ENCODE measurements around the gene C2CD2.
"Not testable (repeated sequence)": the region's sequence is repeated elsewhere in the genome, so short reads cannot be mapped to it uniquely, and the experiment has no call there.

Gene C2CD2

DNA sequence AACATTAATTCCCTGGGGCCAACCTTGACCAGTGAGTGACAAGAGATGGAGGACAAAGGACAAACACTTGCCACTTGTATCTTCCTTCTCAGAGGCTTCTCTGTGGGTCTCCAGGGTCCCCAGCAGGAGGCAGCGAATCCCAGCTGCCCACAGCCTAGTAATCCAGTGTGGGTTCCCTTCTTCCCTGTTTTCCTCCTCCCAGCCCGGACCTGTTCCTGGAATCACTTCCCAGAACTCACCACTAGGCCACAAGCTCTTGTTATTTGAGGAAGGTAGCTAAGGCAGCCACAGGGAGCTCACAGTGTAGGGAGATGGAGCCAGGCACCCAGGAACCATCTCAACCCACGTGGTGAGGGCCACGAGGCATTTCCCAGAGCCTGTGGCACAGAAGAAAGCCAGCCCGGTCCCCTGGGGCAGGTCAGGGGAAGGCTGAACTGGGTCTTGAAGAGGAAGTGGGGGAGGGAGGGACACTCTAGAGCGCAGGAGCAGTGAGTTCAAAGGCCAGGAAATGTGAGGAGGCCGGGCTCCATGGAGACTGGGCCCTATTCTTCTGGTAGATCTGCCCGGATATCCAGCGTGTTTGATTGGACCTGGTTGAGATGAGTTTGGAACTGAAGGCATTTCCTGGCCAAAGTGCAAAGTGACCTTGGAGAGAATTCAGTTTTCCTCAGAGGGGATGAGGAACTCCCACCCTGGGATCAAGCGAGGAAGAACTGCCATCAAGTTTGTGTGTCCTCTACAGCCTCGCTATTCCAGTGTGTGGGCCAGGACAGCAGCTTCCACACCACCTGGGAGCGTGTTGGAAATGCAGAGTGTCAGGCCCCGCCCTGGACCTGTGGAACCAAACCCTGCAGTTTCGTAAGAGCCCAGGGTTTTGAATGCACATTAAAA lies 20.3 kb upstream of the C2CD2 start:
- peak; percentile 5 for DNase-seq

DNA sequence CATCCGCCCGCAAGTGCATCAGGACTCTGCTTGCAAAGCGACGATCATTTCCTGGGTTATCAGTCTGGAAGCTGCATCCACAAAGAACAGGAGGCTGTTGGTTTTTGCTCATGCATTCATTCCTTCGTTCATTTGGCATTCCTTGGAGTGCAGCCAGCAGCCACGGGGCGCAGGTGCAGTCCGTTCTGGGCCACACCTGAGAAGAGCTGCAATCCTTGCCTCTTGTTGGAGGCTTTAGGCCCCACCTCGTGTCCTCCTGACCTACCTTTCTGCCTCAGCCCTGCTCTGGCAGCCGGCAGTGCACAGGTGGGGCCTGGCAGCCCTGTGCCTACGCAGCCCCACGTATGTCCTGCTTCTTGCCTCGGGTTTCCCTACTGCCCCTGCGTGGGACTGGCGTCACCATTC lies 19.6 kb upstream of the C2CD2 start:
- DNase-seq, result no peak

DNA sequence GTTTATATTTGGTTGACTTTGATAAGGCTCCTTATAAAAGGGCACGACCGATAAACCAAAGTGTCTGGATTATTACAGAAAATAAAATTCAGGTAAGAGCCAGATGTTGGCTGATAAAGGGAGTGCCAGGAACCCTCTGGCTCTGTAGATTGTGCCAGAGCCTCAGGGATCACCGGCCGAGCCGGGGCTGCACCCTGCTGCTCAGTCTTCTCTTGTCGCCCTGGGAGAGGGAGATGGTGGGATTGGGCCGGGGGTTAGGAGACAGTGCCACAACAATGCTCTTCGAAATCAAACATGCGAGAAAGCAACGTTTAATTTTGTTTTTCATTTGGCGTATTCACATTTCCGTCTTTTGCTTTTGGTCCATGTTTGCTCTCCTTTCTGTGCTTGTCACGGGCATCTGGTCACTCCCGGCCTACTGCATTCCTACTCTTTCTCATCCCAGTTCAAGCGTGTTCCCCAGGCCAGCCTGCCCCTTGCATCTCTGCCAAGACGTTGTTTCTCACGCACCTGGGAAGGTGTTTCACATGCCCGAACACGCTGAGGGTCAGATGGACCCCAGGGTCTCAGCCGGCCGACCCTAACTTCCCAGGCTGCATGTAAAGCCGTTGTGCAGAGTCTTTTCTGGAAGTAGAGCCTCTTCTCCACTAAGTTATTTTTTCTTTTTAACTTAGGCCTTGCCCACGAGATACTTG lies 18.8 kb upstream of the C2CD2 start:
- peak; percentile 3 for DNase-seq

DNA sequence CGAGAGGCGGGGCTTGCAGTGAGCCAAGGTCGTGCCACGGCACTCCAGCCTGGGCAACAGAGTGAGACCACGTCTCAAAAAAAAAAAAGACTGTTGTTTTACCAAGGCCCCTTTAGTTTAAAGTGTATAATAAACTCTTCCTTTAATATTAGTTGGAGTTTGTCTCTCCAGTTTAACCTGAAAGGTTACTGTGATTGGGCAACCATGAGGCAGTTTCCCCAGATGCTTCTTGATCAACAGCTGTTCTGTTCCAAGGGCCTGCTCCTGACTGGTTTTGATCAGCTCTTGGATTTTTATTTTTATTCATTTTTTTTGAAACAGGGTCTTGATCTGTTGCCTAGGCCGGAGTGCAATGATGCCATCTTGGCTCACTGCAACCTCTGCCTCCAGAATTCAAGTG lies 18.1 kb upstream of the C2CD2 start:
- no peak for DNase-seq

DNA sequence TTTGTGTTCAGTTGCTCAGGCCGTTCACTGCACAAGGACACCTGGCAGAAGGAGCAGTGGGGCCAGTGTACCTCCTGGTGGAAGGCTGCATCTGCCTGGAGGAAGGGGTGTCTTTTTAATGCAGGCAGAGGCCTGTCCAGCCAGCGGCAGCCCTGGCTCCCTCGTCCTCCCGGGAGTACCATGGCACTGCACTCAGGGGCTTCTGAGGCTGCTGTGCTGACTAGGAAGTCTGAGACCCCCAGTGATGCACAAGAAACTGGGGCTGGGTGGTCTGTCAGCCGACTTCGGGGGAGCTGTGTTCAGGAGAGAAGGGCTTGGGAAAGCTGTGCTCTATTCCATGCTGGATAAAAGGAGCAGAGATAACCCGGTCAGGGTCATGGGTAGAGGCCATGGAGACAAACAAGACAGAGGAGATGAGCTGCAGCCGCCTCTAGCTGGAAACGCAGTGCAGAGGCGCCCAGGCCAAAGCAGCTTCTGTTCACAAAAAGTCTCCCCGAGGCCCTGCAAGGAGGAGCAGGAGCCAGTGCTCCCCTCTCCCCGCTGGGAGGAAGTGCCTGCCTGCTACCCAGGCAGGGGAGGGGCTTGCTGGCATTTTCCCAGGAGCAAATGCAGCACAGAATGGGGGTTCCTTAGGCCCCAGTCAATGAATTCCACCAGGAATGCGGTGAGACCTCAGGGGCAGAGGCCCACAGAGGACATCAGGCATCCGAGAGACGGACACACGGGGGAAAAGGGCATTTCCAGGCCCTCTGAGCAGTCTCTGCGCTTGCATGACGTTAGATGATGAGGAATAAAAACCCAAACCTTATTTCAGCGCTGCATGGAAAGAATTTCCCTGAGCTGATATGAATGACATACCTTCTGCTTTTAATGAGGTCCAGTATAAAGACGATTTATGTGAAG lies 17.2 kb upstream of the C2CD2 start:
- no peak for DNase-seq

DNA sequence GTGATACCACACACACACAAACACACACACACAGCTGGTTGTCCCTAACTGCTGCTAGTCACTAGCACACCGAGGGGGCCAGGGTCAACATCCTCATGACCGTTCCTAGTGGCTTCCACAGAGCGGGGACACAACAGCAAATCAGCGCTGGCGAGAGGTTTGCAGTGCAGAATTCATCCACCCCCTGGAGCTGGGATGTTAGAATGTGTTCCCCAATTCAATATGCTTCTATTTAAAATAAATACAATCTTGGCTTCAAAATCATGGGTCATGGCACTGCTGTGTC lies 16.2 kb upstream of the C2CD2 start:
- no peak for DNase-seq

DNA sequence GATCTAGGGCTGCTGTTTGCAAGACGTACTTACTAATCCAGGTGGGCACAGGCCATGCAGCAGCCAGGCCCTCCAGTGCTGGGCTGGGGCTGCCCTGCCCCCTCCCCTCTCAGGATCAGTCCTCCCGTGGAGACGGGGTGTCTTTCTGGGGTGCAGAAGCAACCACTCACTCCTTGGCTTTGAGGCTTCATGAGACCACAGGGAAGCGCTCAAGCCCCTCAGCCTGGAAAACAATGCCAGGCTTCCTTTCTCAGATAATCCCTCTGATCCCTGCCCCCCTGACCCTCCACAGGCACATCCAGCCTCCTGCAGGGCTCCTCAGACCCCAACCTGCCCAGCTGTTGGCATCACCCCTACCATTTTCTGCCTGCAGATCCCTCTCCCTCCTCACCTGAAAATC lies 13.9 kb upstream of the C2CD2 start:
- DNase-seq, result no peak

DNA sequence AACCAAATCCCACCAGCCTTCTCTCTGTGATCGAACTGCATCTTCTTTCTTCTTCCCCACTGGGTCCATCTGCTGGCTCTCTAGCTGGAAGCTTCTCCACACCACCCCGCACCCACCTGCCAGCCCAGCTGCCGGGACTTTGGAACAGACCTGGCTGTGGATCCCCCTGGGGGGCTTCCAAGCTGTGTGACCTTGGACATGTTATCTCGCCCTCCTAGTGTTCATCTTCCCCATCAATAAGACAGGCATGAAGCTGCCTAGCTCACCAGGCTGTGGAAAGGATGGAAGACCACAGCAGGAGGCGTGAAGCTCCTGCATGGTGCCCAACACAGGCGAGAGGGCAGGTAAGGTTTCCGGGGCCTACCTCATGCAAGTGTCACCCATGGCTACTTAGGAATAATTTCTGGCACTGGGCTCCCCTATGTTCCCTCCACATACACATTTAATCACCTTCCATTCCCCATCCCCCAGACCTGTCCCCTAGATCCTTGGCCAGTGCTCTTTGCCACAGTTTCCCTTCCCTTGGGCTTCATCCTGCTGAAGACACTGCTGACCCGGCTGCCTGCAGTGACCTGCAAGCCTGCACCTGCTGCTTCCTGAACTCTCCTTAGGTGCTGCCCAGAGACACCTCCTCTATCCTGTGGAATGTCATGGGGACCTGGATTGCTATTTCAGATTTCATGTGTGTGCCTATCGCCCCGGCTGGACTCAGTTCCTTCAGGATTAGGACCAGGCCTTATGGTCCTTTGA lies 13.2 kb upstream of the C2CD2 start:
- peak; percentile 4 for DNase-seq

DNA sequence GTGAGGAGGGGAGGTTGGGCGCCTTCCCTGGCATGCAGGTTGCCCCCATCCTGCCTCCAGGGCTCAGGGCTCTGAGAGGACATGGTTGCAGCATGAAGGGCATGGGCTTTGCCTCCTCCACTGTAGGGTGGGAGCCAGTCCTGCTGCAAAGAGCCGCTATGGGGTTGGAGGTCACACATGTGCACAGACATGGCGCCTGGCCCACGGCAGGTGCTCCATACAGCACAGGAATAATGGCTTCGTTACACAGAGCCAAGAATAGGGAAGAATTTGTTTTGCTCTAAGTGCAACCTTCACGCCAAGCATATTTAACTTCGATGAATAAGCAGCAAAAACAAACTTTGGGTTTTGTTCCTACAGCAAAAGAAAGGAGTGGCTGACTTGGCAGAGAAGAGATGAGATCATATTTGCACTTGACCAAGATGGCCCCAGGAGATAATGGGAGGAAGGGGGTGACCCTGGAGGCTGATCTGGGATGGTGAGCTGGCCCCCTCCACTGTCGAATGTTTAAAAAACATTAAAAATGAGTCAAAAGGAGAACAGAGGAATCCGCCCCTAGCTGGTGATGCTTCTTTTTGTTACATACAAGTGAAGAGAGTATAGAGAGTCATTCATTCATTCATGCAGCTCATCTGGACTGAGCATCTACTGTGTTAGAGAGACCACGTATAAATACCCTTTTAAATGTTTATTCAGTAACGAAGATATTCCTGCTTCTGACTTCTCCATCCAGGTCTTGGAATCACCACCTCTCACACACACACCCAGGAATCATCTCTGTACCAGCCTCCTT lies 12.4 kb upstream of the C2CD2 start:
- peak; percentile 2 for DNase-seq

DNA sequence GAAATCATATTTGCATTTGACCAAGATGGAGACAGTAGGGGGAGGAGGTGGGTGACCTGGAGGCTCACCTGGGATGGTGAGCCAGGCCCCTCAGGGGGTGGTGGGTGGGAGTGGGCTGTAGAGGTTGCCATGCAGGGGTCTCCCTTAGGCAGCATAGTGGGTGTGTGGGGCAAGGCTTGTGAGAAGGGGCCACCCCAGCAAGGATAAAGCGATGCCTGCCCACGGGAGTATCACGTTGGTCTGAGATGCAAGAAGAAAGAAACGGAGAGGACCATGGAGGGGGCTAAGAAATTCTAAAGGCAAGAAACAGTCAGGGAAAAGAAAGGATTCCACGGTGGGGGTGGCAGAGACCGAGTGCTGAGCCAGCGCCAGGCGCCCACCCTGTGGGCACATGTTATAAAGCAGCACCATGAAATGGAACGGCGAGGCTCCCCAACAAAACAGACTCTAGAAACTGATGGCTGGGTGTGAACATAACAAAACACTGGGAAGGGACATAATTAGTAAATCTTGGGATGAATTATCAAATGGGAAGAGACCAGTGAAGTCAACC lies 11.7 kb upstream of the C2CD2 start:
- DNase-seq, result no peak

DNA sequence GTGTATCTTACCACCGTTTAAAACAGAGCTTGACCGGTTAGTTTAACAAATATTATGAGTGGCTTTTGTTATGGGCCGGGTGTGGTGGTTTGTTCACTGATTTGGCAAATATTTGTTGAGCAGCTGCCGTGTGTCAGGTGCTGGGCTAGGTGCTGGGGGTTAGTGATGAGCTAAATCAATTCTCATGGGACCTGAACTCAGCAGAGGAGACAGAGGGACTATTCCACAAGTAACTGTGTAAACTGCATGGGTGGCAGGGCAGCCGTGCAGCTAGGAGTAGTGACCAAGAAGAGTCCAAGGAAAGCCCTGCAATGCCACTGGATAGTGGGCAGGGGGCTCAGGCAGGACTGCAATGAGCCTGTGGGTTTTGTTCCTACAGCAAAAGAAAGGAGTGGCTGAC lies 11.2 kb upstream of the C2CD2 start:
- DNase-seq, result no peak

DNA sequence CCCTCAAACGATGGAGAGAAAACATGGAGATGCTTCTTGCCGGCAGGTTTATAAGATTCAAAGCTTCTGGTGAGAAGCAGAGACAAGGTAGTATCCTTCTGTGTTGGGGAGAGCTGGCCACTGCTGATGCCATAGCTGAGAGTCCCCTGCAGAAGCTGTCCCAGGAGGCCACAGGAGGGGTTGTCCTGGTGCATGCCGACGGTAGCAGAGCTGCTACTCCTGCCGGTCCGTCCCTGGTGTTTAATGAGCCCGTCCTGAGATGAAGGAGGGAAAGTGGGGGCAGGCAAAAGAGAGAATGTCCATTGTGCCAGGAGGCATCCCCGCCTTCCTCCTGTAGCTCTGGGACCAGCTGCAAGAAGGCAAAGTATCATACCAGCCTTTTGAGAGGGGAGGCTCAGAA lies 10.4 kb upstream of the C2CD2 start:
- DNase-seq, result no peak

DNA sequence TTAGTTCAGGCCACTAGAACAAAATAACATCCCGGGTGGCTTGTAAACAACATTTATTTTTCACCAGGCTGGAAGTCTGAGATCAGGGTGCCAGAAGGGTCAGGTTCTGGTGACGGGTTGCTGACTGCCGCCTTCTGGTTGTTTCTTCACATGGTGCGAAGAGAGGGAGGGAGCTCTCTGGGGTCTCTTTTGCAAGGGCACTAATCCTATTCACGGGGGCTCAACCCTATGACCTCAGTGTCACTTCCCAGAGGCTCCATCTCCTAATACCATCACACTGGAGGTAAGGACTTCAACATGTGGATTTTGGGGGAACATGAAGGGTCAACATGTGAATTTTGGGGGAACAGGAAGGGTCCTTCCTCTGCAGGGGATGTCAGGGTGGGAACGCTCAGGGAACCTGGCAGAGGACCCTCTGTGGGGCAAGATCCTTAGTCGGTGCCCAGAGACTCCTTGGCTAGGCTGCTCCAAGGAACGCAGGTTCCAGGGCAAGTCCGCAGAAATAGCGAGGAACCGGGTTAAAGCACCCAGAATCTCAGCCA lies 8.7 kb upstream of the C2CD2 start:
- DNase-seq, result no peak

DNA sequence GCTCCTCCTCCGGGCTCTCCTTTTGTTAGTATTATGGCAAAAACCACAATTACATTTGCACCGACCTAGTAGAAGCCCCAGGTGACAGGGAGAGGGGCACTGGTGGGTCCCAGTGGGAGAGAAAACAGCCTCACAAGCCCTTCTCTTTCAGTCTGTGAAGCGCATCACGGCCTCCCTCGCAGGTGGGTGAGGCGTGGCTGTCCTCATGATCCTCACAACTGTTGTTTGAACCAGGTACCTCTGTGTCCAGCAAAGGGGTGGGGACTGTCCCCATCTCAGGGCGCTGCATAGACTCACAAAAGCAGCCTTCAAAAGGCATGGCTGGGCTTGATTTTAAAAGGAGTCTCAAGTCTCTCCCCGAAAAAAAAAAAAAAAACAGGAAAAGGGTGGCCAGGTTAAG lies 7.9 kb upstream of the C2CD2 start:
- no peak for DNase-seq

DNA sequence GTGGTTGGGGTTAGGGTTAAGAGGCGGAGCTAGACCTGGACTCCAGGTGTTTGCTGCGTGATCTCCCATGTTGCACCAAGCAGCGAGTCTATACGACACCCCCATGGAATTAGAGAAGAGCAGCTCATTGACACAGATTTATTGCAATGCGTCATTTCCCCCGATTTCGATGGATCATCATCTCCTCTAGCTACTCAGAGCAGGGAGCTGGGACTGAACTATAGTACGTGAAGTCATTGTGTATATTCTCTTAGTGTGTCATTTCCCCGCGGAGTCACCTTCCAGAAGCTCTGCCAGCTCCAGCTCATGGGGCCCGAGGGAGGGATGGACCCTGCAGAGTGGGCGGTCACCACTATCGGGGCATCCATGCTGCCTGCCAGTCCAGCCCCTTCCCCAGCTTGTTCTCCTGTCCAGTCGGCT lies 7.5 kb upstream of the C2CD2 start:
- no peak for DNase-seq

DNA sequence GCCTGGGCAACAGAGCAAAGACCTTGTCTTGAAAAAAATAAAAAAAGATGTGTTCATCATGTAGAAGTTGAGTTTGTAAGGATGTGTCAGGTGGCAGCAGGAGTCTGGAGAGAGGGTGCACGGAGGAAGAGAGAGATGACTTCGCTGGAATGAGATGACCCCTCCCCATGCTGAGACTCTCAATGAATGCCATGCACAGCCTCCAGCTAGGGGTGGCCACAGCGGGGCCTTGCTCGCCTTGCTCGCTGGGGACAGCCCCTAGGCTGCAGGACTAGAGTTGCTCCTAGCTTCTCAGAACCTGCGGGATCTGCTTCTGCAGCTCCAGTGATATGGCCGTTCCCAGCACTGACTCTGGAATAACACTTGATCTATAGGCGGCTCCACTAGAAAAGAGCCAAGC lies 6.6 kb upstream of the C2CD2 start:
- no peak for DNase-seq

DNA sequence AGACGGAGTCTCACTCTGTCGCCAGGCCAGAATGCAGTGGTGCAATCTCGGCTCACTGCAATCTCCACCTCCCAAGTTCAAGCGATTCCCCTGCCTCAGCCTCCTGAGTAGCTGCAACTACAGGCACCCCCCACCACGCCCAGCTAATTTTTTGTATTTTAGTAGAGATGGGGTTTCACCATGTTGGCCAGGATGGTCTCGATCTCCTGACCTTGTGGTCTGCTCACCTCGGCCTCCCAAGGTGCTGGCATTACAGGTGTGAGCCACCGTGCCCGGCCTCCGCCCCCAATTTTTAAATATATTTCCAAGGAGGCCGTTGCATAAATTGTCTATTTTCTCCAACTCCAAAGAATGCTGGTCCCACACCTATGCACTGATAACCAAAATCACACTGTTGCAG lies 5.9 kb upstream of the C2CD2 start:
- not testable (repeated sequence) for DNase-seq

DNA sequence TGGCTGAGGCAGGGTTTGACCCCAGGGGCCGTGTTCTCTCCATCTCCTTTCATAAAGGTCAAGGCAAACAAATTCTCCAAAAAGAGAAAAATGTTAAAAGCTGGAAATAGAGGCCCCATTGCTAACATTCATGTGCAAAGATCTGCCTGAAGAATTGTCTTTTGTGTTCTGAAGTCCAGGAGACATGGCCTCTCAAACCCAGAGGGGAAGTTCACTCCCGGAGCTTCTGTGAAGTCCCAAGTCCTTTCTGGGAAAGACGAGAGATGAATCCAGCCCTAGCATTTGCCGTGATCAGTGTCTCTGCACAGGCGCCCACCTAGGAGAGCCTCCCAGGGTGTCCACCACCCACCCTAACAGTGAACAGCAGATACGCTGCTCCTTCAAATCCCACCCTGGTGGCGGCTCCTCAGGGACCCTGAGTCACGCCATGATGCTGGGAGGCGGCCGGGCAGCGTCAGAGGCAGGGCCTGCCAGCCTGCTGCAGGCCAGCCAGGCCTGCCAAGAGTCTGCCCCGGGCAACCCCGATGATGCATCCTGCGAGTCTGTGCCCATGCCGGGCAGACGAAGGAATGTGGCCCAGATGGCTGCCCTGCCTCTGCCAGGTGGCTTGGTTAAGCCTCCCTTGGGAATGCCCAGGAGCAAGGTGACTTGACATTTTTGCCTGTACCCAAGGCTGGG lies 5.2 kb upstream of the C2CD2 start:
- no peak for DNase-seq

DNA sequence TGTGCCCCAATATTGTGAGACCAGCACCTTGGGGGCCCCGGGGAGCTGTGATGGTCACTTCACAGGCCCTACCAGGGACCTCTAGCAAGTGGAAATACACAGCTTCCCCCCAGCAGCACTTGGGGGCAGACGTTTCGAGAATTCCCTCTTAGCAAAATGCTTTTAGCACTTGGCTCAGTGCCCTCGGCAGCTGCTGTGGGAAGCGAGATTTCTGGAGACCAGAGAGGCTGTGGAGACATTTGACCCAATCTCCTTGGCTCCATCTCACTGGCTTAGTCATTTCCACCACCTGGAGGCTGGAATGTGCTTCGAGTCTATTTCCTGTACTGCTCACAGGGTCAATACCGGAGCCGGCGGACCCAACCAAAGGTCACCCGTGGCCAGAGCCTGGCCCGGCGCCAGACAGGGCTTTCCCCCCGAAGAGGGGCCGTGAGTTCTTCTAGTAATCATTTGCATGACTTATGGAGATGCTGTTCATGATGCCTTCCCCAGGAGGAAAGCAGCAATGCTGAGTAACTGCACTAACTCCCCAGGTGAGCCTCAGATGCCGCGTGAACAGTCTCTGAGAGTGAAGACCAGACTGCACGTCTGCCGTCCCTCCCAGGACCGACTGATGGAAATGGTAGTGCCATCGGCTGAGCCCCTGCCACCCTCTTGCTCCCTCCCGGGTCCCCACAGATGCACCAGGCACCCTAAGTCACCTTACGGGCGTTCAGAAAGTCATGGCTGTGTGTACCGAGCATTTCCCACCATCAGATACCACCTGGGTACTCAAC lies 4.4 kb upstream of the C2CD2 start:
- DNase-seq, result no peak
